ENCODE measurements around the gene ZP1. TPM values are rescaled to one million over a fixed set of nuclear protein-coding genes. Genes with fewer than 3 reads are reported as not detected.

The ZP1 gene
- total RNA-seq, 2 experiments from 2014 or later, result 0.44 to 0.60 TPM

Other genes starting within 250 kb of the ZP1 start
- gene MS4A8, start 167.9 kb upstream of the ZP1 start, total RNA-seq, result not detected
- gene MS4A18, start 142.8 kb upstream of the ZP1 start, total RNA-seq, result not detected
- gene MS4A15, start 110.7 kb upstream of the ZP1 start, total RNA-seq, result not detected
- not detected for gene MS4A10, start 82.2 kb upstream of the ZP1 start, total RNA-seq
- gene CCDC86, start 25.4 kb upstream of the ZP1 start, total RNA-seq, result 10 to 100 TPM; 16.9 to 17.1 TPM
- gene PTGDR2, start 11.6 kb upstream of the ZP1 start, total RNA-seq, result 1 to 10 TPM; 2.5 to 2.9 TPM
- 100 to 1,000 TPM in 1 of 2 experiments, 10 to 100 TPM in 1; 97.7 to 103 TPM for gene PRPF19, start 39.0 kb downstream of the ZP1 start, total RNA-seq
- gene TMEM109, start 46.6 kb downstream of the ZP1 start, total RNA-seq, result 100 to 1,000 TPM in 1 of 2 experiments, 10 to 100 TPM in 1; 97.8 to 102 TPM
- gene TMEM132A, start 56.9 kb downstream of the ZP1 start, total RNA-seq, result 1 to 10 TPM in 1 of 2 experiments, under 1 TPM in 1; 0.80 to 1.3 TPM
- gene SLC15A3, start 84.6 kb downstream of the ZP1 start, total RNA-seq, result 1 to 10 TPM; 7.2 to 7.4 TPM
- 100 to 1,000 TPM; 274 to 285 TPM for gene CD6, start 104.1 kb downstream of the ZP1 start, total RNA-seq
- gene CD5, start 234.9 kb downstream of the ZP1 start, total RNA-seq, result 100 to 1,000 TPM; 303 to 313 TPM